ENCODE data around the gene ELFN2.

ELFN2 gene

DNA sequence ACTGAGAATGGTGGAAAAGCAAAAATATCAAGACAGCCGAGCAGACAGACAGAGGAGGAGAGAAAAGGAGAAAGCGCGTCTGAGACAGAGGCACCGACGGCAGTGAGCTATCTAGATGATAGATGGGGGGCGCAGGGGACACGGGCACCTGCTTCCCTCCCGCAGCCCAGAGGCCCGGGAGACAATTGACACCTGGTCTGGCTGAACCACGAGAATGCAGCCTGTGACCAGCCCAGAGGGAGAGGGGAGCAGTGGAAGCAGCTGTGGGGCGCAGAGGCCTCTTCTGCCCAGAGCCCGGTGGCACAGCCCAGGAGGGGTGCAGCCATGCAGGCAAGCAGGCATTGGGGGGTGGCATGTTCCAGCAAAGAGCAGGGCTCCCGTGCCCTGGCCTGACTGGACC is 48.2 kb downstream of the ELFN2 start:
- no peak for DNase-seq

DNA sequence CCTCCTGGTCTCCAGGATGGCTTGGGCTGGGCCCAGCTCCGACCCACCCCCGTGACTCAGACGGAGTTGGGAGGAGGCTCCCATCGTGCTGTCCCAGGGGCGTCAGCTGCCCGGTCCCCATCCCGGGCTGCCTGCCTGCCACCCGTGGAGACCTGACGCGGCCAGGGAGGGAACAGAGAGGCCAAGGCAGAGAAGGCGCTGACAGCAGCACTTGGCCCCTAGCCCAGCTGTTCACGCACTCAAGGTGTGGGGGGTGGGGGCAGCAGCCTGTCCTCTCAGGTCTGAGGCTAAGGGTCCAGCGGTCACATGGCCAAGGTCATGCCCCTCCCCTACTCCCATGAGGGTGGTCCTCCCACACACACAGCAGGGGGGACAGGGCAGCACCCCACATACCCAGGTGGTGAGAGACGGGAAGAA is 48.6 kb downstream of the ELFN2 start:
- no peak for DNase-seq

DNA sequence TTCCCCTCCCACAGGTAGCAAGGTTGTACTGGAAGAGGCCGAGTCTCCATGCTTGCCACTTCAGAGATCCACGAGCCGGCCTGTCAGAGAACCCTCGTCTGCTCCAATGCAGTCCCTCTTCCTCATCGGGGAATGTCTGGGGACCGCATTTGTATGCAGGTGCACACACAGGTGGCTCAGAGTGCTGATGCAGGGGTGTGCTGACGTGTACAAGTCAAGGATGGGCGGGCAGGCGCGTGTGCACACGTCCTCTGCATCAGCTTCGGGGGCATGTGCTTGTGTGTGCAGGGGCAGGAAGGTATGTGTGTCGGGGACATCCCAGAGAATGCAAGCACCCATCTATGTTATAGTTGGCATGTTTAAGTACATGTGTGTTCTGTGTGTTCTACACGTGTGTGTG is 49.4 kb downstream of the ELFN2 start:
- DNase-seq: no peak

DNA sequence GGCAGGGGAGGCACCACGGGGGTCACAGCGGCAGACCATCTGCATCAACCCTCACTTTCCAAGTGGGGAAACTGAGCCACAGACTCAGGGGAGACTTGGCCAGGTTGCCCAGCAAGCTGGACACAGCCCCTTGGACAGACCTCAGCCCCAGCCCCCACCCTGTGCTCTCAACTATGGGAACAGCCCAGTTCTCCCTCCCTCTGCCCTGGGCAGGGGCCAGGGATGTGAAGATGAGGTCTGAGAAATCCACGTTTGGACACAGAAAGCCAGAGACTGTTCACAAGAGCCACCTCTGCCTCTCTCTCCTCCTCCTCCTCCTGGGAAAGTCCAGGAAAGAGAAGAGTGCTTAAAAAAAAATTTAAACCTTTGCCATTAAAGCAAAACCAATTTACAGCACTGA is 50.1 kb downstream of the ELFN2 start:
- DNase-seq: no peak

DNA sequence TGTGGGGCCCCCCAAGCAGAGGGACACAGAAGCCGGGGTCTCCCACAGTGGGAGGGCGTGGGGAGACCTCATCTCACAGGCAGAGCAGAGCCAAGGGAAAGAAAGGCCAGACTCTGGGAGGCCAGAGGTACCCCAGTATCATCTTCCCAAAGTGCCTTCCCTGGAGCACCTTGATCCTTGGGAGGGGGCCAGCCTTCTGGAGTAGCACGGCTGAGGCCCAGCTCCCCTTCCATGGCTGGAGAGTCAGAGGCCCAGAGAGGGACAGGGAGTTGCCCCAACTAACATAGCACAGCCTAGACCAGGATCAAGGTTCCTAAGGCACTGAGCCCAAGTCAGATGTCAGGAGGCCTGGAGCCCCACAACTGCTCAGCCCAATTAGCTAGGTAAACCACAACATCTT is 50.6 kb downstream of the ELFN2 start:
- no peak for DNase-seq

- DNase-seq: no peak
Measured at GRCh38 chr22:37375801-37376200, 51.5 kb downstream of the ELFN2 start.

DNA sequence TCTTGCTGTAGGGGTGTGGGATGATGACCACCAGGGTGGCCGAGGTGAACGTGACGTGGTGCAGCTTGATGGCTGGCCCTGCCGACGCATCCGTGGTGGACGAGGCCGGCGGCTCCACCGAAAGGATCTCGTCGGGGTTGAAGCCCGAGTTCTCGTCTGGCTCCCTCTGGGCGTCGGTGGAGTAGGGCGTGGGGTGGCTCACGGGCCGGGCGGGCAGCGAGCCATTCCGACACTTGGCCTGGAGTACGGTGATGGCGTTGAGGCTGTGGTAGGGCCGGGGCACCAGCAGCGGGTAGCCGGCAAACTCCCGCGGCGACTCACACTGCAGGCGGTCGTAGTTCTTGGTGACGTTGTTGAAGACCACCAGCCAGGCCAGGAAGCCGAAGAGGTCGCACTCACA is 52.7 kb downstream of the ELFN2 start:
- DNase-seq: no peak

- no peak for DNase-seq
Measured at GRCh38 chr22:37373451-37373850, 53.8 kb downstream of the ELFN2 start.

- no peak for DNase-seq
Measured at GRCh38 chr22:37371911-37372310, 55.4 kb downstream of the ELFN2 start.

DNA sequence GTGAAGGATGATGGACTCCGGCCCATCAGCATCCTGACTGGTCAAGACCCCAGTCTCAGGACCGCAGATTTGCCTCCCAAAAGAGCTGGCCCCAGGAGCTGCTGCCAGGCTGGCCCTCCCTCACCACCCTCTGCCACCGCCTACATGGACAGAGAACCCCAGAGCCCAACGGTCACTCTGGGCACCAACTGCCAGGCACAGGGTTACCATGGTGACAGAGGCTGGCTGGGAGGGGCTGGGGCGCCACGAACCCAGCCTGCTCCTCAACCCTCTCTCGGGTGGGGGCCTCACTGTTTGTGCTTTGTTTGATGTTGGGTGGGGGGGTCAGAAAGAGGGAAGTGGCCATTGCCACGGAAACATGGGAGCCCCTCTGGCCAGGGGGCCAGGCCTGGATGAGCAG is 55.8 kb downstream of the ELFN2 start:
- no peak for DNase-seq

- no peak for DNase-seq
Measured at GRCh38 chr22:37370306-37370979, 56.8 kb downstream of the ELFN2 start.

GRCh38 chr22:37369483-37369882 is 57.8 kb downstream of the ELFN2 start:
- DNase-seq: no peak

GRCh38 chr22:37368058-37368457 is 59.2 kb downstream of the ELFN2 start:
- no peak for DNase-seq

GRCh38 chr22:37366601-37367000 is 60.7 kb downstream of the ELFN2 start:
- DNase-seq: no peak

GRCh38 chr22:37365950-37366349 is 61.3 kb downstream of the ELFN2 start:
- no peak for DNase-seq

DNA sequence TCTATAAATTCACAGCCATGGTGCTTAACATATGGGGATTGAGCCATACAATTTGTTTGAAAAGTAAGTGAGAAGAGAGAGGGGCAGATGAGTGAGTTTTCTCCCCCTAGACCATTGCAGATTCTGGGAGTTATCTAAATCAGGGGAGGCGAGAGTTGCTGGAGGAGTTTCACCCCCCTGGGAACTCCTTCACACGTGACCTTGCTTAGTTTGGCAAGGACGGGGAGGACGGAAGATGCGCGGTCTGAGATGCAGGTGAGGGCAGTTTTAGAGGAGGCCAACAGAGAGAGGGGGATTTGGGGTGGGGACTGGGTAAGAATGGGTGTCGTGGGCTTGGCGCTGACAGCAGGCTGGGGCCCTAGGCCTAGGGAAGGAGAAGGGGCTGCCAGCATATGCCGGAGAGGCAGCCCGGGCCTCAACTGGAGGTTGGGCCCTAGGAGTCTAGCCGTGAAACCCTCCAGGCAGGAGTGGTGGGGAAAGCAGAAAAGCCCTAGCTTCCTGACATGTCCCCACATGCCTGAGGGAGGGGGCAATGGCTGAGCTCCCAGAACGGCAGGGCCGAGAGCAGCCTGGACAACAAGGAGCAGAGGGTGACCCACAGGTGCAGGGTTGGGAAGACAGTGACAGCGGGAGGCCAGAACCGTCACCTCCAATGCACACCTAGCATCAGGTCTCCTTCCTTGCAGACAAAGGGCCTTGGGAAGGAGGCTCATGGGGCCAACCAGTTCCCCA is 63.9 kb downstream of the ELFN2 start:
- DNase-seq: no peak

- DNase-seq: no peak
Measured at GRCh38 chr22:37362621-37363020, 64.7 kb downstream of the ELFN2 start.

GRCh38 chr22:37358917-37359316 is 68.4 kb downstream of the ELFN2 start:
- DNase-seq: no peak

DNA sequence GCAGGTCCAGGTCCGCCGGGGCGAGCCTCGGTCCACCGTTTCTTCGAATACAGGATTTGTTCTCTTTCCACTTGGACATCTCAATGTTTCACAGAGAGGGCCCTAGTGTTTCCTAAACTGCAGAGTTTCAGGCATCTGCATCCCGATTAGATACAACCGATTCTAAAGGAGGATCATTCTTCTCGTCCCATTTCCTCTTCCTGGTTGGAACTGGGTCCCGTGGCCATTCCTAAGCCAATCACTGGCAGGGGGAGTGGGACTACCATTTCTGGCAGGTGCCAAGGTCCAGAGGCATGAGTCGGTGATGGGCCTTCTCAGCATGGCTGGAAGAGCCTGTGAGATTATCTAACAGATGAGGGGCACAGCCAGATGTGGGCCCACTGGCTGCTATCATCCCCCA is 68.9 kb downstream of the ELFN2 start:
- no peak for DNase-seq

DNA sequence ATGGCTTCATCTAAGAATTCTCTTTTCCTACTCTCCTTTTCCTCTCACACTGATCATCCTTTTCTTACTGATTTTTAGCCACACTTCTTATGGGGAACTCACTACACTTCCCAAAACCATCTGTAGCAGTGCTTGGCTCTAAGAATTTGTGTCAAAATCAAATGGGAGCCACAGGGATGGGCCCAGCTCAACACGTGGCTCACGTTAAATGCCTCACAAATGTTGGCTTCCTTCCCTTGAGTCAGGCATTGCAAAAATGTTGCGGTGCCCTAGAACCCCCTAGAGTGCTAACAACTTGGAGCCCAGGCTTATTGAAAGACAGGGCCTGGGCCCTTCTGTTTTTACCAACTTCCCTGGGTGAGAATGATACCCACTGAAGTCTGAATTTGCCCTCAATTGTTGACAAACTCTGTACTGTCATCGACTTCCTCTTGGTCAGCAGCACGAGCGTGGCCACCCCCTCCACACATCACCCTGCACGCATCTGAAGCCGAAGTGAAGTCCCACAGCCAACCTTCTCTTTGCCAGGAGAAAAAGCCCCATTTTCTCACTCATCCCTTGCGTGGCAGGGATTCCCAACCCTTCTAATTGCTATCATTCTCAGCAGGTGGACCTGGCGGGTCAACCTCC is 69.7 kb downstream of the ELFN2 start:
- DNase-seq: no peak

DNA sequence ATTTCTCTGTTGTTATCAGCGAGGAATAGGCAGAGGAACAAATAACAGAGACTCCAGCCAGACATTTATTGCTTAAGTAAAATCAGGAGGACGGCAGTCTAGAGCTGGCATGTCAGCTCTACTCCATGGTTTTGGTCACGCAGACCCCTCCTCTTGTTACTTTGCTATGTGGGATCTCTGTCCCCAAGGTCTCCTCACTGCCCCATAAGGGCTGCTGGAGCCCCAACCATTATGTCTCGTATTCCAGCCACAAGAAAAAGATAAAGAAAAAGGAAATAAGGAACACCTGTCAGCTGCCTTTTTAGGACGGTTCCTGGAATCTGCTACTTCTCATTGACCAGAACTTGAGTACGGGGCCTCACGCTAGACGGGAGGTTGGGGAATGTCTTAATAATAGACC is 70.4 kb downstream of the ELFN2 start:
- DNase-seq: no peak

DNA sequence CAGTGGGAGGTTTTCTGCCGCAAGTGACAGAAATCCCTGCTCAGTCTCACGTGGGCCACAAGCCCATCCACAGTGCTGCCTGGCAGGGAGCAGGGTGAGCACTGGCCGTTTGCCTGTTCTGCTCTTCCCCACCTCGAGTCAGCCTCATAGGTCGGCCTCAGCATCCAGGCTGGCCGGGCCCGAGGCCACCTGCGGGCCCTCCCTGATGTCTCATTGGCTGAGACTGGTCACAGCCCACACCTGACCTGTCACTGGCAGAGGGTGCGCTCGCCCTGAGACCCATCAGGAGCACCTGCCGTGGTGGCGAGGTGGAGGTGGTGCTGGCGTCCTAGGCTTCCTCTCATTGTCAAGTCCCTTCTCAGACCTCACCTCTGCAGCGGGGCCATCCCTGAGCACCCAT is 72.1 kb downstream of the ELFN2 start:
- DNase-seq: no peak

DNA sequence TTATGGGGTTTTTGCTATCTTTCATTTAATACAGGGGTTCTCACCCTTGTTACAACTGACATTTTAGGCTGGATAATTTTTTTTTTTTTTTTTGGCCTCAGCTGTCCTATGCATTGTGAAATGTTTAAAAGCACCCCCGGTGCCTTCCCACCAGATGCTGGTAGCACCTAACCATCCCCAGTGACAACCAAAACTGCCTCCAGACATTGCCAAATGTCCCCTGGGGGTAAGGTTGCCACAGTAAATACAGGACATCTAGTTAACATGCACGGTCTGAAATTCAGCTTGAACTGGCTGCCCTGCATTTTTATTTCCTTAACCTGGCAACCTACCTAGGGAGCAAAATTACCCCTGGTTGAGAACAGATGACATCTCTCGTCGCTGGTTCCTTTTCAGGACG is 72.6 kb downstream of the ELFN2 start:
- DNase-seq: no peak

DNA sequence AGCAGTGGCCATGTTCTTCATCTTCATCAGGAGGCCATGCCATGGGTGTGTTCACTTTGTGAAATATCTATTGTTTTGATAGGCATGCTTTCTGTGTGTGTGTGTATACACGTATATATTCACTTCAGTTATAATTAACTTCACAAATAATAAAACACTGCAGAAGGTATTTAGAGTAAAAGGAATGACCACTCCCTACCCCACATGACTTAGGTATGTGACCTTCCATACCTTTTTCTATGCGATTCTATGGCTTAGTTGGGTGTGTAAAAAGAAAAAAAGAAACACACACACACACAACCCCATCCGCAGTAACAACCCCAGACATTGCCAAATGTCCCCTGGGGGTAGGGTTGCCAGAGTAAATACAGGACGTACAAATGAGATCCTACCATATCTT is 73.0 kb downstream of the ELFN2 start:
- no peak for DNase-seq

Data from SHP77 (cell line).